HFF-Myc (cell line): ENCODE data around the gene GMDS.

Source experiments
- DNase-seq: peaks from one replicate; pipeline ENCODE4 v3.0.0-alpha.2; 2011; ENCODE audit warnings: low read depth; ENCODE audit errors: extremely low read depth
- H3K4me3 ChIP-seq: replicated peaks from 2 replicates; pipeline ENCODE4 v1.5.1; 2011; ENCODE audit warnings: low read depth, mild to moderate bottlenecking, control low read depth, low read length
- CTCF ChIP-seq: IDR thresholded peaks from 2 replicates; pipeline ENCODE4 v1.5.1; 2012; ENCODE audit warnings: mild to moderate bottlenecking, low read depth, low read length, control low read depth; ENCODE audit errors: missing control alignments

The GMDS gene

GRCh38 chr6:1643830-1644445 lies 601.5 kb downstream of the GMDS start:
- DNase-seq: no peak
- no peak overlapping the region for H3K4me3 ChIP-seq
- TF ChIP-seq CTCF: no peak

DNA sequence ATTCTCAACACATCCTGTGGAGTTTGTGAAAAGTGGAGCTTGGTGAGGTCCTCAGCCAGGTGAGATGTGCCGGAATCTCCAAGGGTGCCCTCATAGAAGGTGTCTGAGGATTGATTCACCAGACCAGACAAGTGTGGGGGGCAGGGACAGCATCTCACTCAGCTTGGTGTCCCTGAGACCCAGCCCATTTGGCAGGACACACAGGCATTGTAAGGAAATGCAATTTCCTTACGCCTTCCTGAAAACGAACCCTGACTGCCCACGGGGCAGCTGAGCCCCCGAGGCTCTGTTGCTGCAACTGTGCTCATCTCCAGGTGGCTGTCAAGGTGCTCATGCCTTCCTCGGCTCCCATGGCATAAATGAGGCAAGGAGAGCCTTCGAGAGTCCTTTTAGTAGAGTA lies 602.3 kb downstream of the GMDS start:
- H3K4me3 ChIP-seq: no peak overlapping the region
- no peak for DNase-seq
- no peak for TF ChIP-seq CTCF

DNA sequence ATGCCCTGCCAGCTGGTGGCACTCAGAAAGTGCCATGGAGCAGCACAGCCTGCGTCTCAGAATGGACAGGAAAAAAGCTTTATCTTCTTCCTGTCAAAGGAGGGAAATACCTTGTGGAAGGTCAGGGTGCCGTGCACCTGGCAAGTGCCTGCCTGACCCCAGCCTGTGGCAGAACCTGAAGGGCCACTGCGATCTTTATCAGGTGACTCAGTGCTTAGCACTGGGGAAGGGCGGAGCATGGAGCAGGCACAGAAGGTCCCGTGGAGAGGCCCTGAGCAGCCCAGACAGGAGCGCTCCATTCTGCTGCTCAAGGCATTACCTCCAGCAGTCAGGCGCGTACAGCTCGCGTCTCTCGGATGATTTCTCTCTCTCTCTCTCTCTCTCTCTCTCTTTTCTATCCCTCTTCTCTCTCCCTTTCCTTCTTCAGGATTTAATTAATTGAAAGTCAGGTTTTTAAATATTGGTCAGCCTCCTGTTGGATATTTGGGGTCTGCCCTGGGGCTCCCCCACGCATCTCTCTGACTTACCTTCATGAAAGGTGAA lies 604.0 kb downstream of the GMDS start:
- no peak for DNase-seq
- no peak for TF ChIP-seq CTCF
- H3K4me3 ChIP-seq: no peak overlapping the region

GRCh38 chr6:1640476-1640875 lies 604.9 kb downstream of the GMDS start:
- no peak for DNase-seq
- no peak overlapping the region for H3K4me3 ChIP-seq
- TF ChIP-seq CTCF: no peak

- H3K4me3 ChIP-seq: no peak overlapping the region
- TF ChIP-seq CTCF: no peak
Observed at GRCh38 chr6:1639430-1639829, 606.0 kb downstream of the GMDS start.

DNA sequence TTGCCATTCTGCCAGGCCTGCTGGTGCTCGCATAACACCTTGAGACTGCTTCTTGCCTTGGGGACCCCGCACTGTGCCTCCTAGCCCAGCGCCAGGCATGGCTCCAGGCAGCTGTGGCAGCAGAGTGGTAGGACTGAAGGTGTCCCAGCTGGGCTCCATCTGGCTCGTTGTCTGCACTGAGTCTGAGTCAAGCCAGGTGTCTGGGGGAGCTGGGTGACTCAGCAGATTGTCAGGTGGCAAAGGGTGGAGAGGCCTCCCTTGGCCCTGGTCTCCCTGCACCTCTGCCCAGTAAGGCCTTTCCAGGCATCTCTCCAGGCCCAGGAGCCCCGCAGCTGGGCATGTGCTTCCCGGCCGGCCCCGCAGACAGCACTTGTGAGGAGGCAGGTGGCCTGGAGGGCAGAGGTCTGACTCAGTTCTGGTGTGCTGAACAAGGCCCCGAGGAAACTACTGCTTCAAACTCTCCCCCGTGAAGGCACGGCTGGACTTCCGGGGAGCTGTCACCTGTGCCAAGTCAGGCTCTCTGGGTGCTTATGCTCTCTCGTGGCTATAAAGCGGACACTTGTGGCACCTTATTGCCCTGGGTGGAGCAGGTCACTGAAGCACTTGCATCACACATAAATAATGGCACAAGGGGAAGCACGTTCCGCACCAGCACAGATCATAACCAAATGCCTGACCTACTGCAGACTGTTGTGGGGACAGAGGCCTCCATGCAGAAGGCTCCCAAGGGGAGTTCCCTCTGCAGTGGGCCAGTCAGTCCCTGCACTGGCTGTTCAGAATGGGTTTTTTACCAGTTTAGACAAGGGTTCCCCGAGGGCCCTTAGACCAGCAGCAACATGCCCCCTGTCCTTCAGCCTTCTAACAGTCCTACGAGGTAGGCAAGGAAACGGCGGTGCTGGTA lies 608.2 kb downstream of the GMDS start:
- no peak overlapping the region for H3K4me3 ChIP-seq
- no peak for TF ChIP-seq CTCF
- no peak for DNase-seq

More at GRCh38 chr6:1639430-1639829, 606.0 kb downstream of the GMDS start:
- no peak for DNase-seq
